Measurements from ENCODE around the gene STUM.

DNA sequence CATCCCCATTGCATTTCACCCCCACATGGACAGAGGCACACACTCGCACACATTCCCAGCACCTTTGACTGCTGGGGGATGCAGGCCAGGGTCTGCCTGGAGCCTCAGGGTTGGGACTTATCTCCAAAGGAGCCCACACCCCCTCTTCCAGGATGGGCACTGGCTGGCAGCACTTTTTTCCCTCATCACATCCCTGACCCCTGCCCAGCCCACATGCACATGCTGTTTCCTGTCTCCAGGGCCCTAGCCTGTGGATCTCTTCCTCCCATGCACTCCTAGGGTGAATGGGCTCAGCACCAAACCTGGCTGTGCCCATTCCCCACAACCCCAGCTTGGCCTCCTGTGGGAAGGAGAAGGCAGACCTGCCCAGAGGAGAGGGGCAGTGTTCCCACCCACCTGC lies 59.3 kb downstream of the STUM start:
- TF ChIP-seq, protein P1, sequence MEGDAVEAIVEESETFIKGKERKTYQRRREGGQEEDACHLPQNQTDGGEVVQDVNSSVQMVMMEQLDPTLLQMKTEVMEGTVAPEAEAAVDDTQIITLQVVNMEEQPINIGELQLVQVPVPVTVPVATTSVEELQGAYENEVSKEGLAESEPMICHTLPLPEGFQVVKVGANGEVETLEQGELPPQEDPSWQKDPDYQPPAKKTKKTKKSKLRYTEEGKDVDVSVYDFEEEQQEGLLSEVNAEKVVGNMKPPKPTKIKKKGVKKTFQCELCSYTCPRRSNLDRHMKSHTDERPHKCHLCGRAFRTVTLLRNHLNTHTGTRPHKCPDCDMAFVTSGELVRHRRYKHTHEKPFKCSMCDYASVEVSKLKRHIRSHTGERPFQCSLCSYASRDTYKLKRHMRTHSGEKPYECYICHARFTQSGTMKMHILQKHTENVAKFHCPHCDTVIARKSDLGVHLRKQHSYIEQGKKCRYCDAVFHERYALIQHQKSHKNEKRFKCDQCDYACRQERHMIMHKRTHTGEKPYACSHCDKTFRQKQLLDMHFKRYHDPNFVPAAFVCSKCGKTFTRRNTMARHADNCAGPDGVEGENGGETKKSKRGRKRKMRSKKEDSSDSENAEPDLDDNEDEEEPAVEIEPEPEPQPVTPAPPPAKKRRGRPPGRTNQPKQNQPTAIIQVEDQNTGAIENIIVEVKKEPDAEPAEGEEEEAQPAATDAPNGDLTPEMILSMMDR (conservative IDR thresholded peaks at IDR 0.05; ENCODE audit: low read depth in 2 of 2): no peak
- TF ChIP-seq EZH2 (IDR thresholded peaks at IDR 0.05; ENCODE audit: low read depth, unreplicated experiment): no peak
- TF ChIP-seq EZH2phosphoT487 (IDR thresholded peaks at IDR 0.05; ENCODE audit: unreplicated experiment): no peak
- TF ChIP-seq POLR2AphosphoS5 (IDR thresholded peaks at IDR 0.05; ENCODE audit: low read depth): no peak
- TF ChIP-seq, protein P2, sequence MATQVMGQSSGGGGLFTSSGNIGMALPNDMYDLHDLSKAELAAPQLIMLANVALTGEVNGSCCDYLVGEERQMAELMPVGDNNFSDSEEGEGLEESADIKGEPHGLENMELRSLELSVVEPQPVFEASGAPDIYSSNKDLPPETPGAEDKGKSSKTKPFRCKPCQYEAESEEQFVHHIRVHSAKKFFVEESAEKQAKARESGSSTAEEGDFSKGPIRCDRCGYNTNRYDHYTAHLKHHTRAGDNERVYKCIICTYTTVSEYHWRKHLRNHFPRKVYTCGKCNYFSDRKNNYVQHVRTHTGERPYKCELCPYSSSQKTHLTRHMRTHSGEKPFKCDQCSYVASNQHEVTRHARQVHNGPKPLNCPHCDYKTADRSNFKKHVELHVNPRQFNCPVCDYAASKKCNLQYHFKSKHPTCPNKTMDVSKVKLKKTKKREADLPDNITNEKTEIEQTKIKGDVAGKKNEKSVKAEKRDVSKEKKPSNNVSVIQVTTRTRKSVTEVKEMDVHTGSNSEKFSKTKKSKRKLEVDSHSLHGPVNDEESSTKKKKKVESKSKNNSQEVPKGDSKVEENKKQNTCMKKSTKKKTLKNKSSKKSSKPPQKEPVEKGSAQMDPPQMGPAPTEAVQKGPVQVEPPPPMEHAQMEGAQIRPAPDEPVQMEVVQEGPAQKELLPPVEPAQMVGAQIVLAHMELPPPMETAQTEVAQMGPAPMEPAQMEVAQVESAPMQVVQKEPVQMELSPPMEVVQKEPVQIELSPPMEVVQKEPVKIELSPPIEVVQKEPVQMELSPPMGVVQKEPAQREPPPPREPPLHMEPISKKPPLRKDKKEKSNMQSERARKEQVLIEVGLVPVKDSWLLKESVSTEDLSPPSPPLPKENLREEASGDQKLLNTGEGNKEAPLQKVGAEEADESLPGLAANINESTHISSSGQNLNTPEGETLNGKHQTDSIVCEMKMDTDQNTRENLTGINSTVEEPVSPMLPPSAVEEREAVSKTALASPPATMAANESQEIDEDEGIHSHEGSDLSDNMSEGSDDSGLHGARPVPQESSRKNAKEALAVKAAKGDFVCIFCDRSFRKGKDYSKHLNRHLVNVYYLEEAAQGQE (IDR thresholded peaks at IDR 0.05; ENCODE audit: unreplicated experiment): no peak
- TF ChIP-seq STAT1 (IDR thresholded peaks at IDR 0.05; ENCODE audit: unreplicated experiment): no peak
- TF ChIP-seq JUNB (IDR thresholded peaks at IDR 0.05; ENCODE audit: unreplicated experiment): no peak
- no peak for TF ChIP-seq NANOG (IDR thresholded peaks at IDR 0.05; ENCODE audit: borderline replicate concordance)
- TF ChIP-seq, protein P3, sequence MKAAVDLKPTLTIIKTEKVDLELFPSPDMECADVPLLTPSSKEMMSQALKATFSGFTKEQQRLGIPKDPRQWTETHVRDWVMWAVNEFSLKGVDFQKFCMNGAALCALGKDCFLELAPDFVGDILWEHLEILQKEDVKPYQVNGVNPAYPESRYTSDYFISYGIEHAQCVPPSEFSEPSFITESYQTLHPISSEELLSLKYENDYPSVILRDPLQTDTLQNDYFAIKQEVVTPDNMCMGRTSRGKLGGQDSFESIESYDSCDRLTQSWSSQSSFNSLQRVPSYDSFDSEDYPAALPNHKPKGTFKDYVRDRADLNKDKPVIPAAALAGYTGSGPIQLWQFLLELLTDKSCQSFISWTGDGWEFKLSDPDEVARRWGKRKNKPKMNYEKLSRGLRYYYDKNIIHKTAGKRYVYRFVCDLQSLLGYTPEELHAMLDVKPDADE (IDR thresholded peaks at IDR 0.05): no peak
- TF ChIP-seq, protein P4, sequence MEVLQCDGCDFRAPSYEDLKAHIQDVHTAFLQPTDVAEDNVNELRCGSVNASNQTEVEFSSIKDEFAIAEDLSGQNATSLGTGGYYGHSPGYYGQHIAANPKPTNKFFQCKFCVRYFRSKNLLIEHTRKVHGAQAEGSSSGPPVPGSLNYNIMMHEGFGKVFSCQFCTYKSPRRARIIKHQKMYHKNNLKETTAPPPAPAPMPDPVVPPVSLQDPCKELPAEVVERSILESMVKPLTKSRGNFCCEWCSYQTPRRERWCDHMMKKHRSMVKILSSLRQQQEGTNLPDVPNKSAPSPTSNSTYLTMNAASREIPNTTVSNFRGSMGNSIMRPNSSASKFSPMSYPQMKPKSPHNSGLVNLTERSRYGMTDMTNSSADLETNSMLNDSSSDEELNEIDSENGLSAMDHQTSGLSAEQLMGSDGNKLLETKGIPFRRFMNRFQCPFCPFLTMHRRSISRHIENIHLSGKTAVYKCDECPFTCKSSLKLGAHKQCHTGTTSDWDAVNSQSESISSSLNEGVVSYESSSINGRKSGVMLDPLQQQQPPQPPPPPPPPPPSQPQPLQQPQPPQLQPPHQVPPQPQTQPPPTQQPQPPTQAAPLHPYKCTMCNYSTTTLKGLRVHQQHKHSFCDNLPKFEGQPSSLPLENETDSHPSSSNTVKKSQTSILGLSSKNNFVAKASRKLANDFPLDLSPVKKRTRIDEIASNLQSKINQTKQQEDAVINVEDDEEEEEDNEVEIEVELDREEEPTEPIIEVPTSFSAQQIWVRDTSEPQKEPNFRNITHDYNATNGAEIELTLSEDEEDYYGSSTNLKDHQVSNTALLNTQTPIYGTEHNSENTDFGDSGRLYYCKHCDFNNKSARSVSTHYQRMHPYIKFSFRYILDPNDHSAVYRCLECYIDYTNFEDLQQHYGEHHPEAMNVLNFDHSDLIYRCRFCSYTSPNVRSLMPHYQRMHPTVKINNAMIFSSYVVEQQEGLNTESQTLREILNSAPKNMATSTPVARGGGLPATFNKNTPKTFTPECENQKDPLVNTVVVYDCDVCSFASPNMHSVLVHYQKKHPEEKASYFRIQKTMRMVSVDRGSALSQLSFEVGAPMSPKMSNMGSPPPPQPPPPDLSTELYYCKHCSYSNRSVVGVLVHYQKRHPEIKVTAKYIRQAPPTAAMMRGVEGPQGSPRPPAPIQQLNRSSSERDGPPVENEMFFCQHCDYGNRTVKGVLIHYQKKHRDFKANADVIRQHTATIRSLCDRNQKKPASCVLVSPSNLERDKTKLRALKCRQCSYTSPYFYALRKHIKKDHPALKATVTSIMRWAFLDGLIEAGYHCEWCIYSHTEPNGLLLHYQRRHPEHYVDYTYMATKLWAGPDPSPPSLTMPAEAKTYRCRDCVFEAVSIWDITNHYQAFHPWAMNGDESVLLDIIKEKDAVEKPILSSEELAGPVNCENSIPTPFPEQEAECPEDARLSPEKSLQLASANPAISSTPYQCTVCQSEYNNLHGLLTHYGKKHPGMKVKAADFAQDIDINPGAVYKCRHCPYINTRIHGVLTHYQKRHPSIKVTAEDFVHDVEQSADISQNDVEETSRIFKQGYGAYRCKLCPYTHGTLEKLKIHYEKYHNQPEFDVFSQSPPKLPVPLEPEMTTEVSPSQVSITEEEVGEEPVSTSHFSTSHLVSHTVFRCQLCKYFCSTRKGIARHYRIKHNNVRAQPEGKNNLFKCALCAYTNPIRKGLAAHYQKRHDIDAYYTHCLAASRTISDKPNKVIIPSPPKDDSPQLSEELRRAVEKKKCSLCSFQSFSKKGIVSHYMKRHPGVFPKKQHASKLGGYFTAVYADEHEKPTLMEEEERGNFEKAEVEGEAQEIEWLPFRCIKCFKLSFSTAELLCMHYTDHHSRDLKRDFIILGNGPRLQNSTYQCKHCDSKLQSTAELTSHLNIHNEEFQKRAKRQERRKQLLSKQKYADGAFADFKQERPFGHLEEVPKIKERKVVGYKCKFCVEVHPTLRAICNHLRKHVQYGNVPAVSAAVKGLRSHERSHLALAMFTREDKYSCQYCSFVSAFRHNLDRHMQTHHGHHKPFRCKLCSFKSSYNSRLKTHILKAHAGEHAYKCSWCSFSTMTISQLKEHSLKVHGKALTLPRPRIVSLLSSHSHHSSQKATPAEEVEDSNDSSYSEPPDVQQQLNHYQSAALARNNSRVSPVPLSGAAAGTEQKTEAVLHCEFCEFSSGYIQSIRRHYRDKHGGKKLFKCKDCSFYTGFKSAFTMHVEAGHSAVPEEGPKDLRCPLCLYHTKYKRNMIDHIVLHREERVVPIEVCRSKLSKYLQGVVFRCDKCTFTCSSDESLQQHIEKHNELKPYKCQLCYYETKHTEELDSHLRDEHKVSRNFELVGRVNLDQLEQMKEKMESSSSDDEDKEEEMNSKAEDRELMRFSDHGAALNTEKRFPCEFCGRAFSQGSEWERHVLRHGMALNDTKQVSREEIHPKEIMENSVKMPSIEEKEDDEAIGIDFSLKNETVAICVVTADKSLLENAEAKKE (CRISPR knock-in tag; IDR thresholded peaks at IDR 0.05): no peak
- no peak for TF ChIP-seq ZNF114 (CRISPR knock-in tag; IDR thresholded peaks at IDR 0.05)
